Mucosa of stomach (tissue), 1 donor: ENCODE data around the gene MIB2.

ENCODE experiments used
- H3K27me3 ChIP-seq: one replicate; pipeline ENCODE4 v1.7.0; 2013; ENCODE audit warnings: mild to moderate bottlenecking, low read length; ENCODE audit not compliant: control insufficient read depth, insufficient read depth
- H3K36me3 ChIP-seq: one replicate; pipeline ENCODE4 v1.7.0; 2013; ENCODE audit warnings: low read length; ENCODE audit not compliant: control insufficient read depth, insufficient read depth
- H3K4me1 ChIP-seq: one replicate; pipeline ENCODE4 v1.7.0; 2013; ENCODE audit warnings: mild to moderate bottlenecking, low read length; ENCODE audit not compliant: control insufficient read depth, insufficient read depth
- H3K4me3 ChIP-seq: one replicate; pipeline ENCODE4 v1.7.0; 2013; ENCODE audit warnings: low read length
- H3K9ac ChIP-seq: one replicate; pipeline ENCODE4 v1.7.0; 2013; ENCODE audit warnings: mild to moderate bottlenecking, low read length, moderate library complexity
- H3K9me3 ChIP-seq: one replicate; pipeline ENCODE4 v1.7.0; 2013; ENCODE audit warnings: mild to moderate bottlenecking, low read length, moderate library complexity; ENCODE audit not compliant: control insufficient read depth
- donor health status: Pancreatic carcinoma.

Gene MIB2

GRCh38 chr1:1677718-1678580, 62.6 kb downstream of the MIB2 start:
- H3K4me3 ChIP-seq: peak overlapping the region; percentile 15
- H3K4me1 ChIP-seq: peaks cover 31% of the 10 kb centered on the region
- peak overlapping the region; percentile 55 for H3K9ac ChIP-seq
- no peaks in the 10 kb centered on the region for H3K36me3 ChIP-seq
- no peaks in the 10 kb centered on the region for H3K27me3 ChIP-seq
- H3K9me3 ChIP-seq: no peaks in the 10 kb centered on the region

- Histone ChIP-seq H3K9me3 (no peaks in the 10 kb centered on the region), H3K9ac (peak overlapping the region; percentile 55), H3K4me3 (peak overlapping the region; percentile 15), H3K36me3 (no peaks in the 10 kb centered on the region), H3K4me1 (peaks cover 39% of the 10 kb centered on the region), H3K27me3 (no peaks in the 10 kb centered on the region)
These were observed 63.5 kb downstream of the MIB2 start for GRCh38 chr1:1678581-1679380.
